ENCODE measurements around the gene CHDH.

- TF ChIP-seq CTCF (IDR thresholded peaks at IDR 0.05) (no peak), POLR2A (IDR thresholded peaks at IDR 0.05) (no peak)
Observed at GRCh38 chr3:53792866-53793265, 53.4 kb downstream of the CHDH start.
